Mesothelial cell of epicardium (in vitro differentiated cells): ENCODE results near the gene ROS1. TPM values are rescaled to one million over a fixed set of nuclear protein-coding genes. Genes with fewer than 3 reads are reported as not detected.

ENCODE experiments used
- DNase-seq, 2 experiments: peaks; one replicate each; pipeline ENCODE4 v3.0.0; 2021; ENCODE audit warnings: low spot score in 2 of 2; ENCODE audit not compliant: unreplicated experiment in 2 of 2
- H3K27ac Mint-ChIP-seq: 2 replicates; pipeline ENCODE4 v1.8.0; 2021; ENCODE audit warnings: mixed read lengths
- H3K27me3 Mint-ChIP-seq: 2 replicates; pipeline ENCODE4 v1.8.0; 2021; ENCODE audit warnings: low read depth, mixed read lengths
- H3K36me3 Mint-ChIP-seq: 2 replicates; pipeline ENCODE4 v1.8.0; 2021; ENCODE audit warnings: mixed read lengths
- H3K4me1 Mint-ChIP-seq: 2 replicates; pipeline ENCODE4 v1.8.0; 2021; ENCODE audit warnings: mixed read lengths
- H3K4me3 Mint-ChIP-seq: 2 replicates; pipeline ENCODE4 v1.8.0; 2021; ENCODE audit warnings: mild to moderate bottlenecking, moderate library complexity, mixed read lengths
- H3K9me3 Mint-ChIP-seq: 2 replicates; pipeline ENCODE4 v1.8.0; 2021; ENCODE audit warnings: mixed read lengths
- CTCF ChIP-seq: fragments of 200-600 bp; sonication (generic); IDR thresholded peaks from one replicate; pipeline ENCODE4 v1.5.0; 2021; ENCODE audit warnings: antibody characterized with exemption; ENCODE audit not compliant: unreplicated experiment
- total RNA-seq: library from RNA; stranded (reverse); gene quantifications from 3 replicates; pipeline ENCODE4 v1.2.1, GENCODE V29; 2021

ROS1 gene
- total RNA-seq, 1 donor from 2014 or later = not detected

GRCh38 chr6:117397536-117398227 lies 28.1 kb downstream of the ROS1 start:
- DNase-seq = no peak
- Mint-ChIP-seq H3K36me3 (no peaks in the 10 kb centered on the region), H3K4me1 (no peaks in the 10 kb centered on the region), H3K27me3 (peaks cover 4% of the 10 kb centered on the region), H3K9me3 (no peaks in the 10 kb centered on the region), H3K27ac (no peak overlapping the region), H3K4me3 (no peak overlapping the region)
- no peak for TF ChIP-seq CTCF

GRCh38 chr6:117396228-117396627 lies 29.5 kb downstream of the ROS1 start:
- no peaks in the 10 kb centered on the region for H3K36me3 Mint-ChIP-seq
- H3K4me1 Mint-ChIP-seq = no peaks in the 10 kb centered on the region
- peaks cover 7% of the 10 kb centered on the region for H3K27me3 Mint-ChIP-seq
- no peaks in the 10 kb centered on the region for H3K9me3 Mint-ChIP-seq
- TF ChIP-seq CTCF = no peak
- no peak overlapping the region for H3K4me3 Mint-ChIP-seq
- DNase-seq = no peak
- H3K27ac Mint-ChIP-seq = no peak overlapping the region

- H3K36me3 Mint-ChIP-seq = no peaks in the 10 kb centered on the region
- peaks cover 13% of the 10 kb centered on the region for H3K27me3 Mint-ChIP-seq
- DNase-seq = no peak
- H3K4me1 Mint-ChIP-seq = no peaks in the 10 kb centered on the region
- no peak for TF ChIP-seq CTCF
- H3K4me3 Mint-ChIP-seq = no peak overlapping the region
- no peaks in the 10 kb centered on the region for H3K9me3 Mint-ChIP-seq
- H3K27ac Mint-ChIP-seq = no peak overlapping the region
These were observed 30.6 kb downstream of the ROS1 start for GRCh38 chr6:117395164-117395563.

- H3K4me1 Mint-ChIP-seq = no peaks in the 10 kb centered on the region
- DNase-seq = no peak
- H3K27ac Mint-ChIP-seq = no peak overlapping the region
- peaks cover 13% of the 10 kb centered on the region for H3K27me3 Mint-ChIP-seq
- TF ChIP-seq CTCF = no peak
- no peaks in the 10 kb centered on the region for H3K9me3 Mint-ChIP-seq
- no peaks in the 10 kb centered on the region for H3K36me3 Mint-ChIP-seq
- H3K4me3 Mint-ChIP-seq = no peak overlapping the region
These were observed 32.7 kb downstream of the ROS1 start for GRCh38 chr6:117393045-117393444.

- DNase-seq = no peak
- H3K27me3 Mint-ChIP-seq = peaks cover 13% of the 10 kb centered on the region
- no peak overlapping the region for H3K4me3 Mint-ChIP-seq
- H3K9me3 Mint-ChIP-seq = no peaks in the 10 kb centered on the region
- H3K4me1 Mint-ChIP-seq = no peaks in the 10 kb centered on the region
- no peaks in the 10 kb centered on the region for H3K36me3 Mint-ChIP-seq
- no peak for TF ChIP-seq CTCF
- H3K27ac Mint-ChIP-seq = no peak overlapping the region
These were observed 33.7 kb downstream of the ROS1 start for GRCh38 chr6:117391874-117392583.
